ENCODE results near the gene C19orf38. TPM values are rescaled to one million over a fixed set of nuclear protein-coding genes. Genes with fewer than 3 reads are reported as not detected.

Gene C19orf38
- total RNA-seq, 2 experiments from 2014 or later, result 1.4 to 1.7 TPM

DNA sequence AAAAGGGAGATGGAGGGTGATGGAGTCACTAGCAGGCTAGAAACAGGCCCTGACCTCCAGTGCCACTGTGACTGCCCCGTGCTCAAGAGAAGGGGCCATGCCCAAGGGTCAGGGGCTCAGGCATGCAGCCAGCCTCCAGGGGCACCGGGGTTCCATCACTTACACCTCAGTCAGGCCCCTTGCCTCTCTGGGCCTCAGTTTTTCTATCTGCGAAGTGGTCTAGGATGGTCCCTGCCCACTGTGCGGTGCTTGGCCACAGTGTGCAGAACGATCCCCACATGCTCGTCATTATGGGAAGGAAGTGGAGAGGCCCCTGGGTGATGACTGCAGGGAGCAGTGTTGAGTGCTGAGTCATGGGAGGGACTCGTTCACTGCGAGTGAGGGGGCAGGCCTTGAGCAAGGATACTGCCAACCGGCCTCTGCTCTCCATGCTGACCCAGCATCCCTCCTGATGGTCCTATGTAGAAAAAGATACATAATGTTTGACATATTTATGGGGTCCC is 35.3 kb upstream of the C19orf38 start:
- Mint-ChIP-seq H3K4me3 (no peak overlapping the region), H3K27me3 (no peaks in the 10 kb centered on the region), H3K36me3 (peaks cover 26% of the 10 kb centered on the region), H3K27ac (peak overlapping the region; percentile 90), H3K4me1 (ENCODE audit: low read depth) (peaks cover 30% of the 10 kb centered on the region), H3K9me3 (no peaks in the 10 kb centered on the region)
- intact Hi-C loops (cut with micrococcal nuclease), result loop anchor here (1.0 kb wide), 1 partner anchor 16 kb away; no protein-coding TSS in a partner anchor
- peak; percentile 76 for DNase-seq
- ChIA-PET CTCF (no interaction called here), POLR2A (no interaction called here)

DNA sequence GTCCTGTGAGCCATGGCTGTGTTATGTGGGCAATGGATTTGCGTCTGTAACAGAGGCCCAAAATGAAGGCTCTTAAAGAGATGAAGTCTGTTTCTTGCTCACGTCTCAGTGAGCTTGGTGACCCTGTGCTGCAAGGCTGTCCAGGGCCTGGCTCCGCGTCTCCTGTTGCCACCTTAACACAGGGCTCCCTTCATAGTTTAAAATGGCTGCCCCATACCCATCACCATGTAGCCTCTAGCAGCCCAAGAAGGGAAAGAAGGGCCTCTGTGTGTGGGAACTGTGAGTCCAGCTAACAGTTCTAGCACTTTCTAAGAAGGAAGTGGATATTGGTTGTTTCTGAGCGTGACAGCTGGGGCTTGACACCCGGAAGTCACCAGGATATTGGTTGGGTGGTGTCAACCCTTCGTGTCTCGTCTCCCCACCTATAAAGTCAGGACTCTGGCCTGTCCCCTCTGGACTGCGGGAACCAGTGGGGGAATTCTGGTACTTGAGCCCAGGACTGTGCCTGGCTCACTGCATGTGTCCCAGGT is 33.1 kb upstream of the C19orf38 start:
- intact Hi-C loops (cut with micrococcal nuclease), result no loop called here
- Mint-ChIP-seq H3K27me3 (no peaks in the 10 kb centered on the region), H3K4me1 (ENCODE audit: low read depth) (peaks cover 15% of the 10 kb centered on the region), H3K9me3 (no peaks in the 10 kb centered on the region), H3K27ac (peak overlapping the region; percentile 43), H3K36me3 (peaks cover 20% of the 10 kb centered on the region), H3K4me3 (no peak overlapping the region)
- no peak for DNase-seq
- ChIA-PET POLR2A (interaction anchor here (0.9 kb wide), 1 partner anchor 19 kb away, joined by 4 read pairs; no protein-coding TSS in a partner anchor), CTCF (interaction anchor here (0.7 kb wide), 1 partner anchor 47 kb away, joined by 3 read pairs; no protein-coding TSS in a partner anchor)

DNA sequence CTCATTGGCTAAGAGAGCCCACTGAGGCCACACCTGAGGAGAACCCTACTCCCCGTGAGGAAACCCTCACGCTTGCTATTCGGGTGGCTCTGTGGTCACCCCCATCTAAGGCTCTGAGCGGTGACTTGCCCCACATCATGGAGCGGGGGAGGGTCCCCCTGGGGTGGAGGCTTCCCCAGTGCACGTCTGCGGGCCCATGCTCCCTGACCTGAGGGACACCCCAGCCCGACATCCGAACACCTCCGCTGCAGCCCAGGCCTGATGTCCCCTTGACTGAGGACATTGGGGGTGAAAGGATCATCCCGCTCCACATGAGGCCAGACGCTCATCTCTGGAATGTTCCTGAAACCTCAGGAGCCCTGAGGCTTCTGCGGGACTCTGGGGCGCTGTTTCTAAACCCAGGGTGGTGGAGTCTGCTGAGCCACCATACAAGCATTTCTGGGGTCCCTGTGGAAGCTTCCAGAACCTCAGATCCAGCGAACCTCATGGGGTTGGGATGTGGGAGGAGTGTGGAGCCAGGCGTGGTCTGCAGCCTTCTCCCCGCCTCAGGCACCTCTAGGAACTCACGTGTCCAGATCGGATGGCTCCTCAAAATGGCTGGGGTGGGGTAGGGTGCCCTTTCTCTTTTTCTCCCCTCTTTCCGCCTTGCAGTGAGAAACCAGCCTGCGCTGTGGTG is 32.1 kb upstream of the C19orf38 start:
- intact Hi-C loops (cut with micrococcal nuclease), result no loop called here
- no peak overlapping the region for H3K4me3 Mint-ChIP-seq
- H3K27ac Mint-ChIP-seq, result peak overlapping the region; percentile 49
- peaks cover 25% of the 10 kb centered on the region for H3K36me3 Mint-ChIP-seq
- no peaks in the 10 kb centered on the region for H3K27me3 Mint-ChIP-seq
- peaks cover 15% of the 10 kb centered on the region for H3K4me1 Mint-ChIP-seq (ENCODE audit: low read depth)
- DNase-seq, result no peak
- no peaks in the 10 kb centered on the region for H3K9me3 Mint-ChIP-seq
- CTCF ChIA-PET, result no interaction called here
- POLR2A ChIA-PET, result no interaction called here

DNA sequence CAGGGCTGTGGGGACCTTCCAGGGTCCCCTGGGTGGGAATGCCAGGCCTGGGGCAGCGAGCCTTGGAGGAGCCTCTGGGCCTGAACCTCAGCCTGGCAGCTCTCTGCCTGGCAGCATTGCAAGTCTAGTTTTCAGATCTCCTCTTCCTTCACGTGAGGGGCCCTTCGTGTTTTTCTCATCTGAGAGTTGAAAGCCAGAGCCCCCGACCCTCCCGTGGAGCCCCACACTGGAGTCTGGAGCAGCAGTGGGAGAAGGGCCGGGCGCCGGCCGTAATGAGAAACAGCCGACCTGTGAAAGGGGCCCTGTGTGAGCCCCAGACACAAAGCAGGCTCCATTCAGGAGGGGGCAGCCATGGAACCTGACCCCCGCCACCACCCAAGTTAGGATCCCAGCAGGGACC is 31.5 kb upstream of the C19orf38 start:
- POLR2A ChIA-PET, result no interaction called here
- Mint-ChIP-seq H3K27ac (no peak overlapping the region), H3K36me3 (peaks cover 27% of the 10 kb centered on the region)

DNA sequence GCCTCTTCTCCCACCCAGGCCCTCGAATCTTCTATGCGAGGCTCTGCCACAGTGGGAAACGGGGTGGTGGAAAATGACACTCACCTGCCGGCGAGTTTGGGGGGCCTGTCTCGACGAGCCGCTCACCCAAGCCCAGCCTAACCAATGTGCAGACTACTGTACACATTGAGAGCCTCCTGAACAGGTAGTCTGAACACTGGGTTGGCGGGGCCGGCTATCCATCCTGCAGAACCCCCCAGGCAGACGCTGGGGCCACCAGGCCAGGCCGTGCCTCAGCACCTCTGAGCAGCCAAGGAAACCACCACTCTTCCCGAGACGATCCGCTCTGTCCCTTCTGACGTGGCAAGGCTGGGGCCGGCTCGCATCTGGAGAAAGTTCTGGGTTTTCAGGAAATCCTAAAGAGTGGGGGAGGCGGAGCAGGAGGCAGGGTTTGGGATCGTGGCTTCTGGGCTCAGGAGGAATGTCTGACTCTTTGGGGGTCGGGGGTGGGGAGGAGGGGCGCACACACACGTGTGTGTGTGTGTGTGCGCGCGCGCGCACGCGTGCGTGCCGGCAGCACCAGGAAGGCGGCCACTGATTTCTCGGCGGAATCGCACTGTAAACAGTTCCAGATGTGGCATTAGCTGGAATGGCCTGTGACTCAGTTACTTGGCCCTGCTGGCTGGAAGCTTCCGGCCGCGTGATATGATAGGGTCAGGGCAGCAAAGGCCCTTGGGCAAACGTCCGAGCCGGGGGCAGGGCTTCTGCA is 30.8 kb upstream of the C19orf38 start:
- peaks cover 27% of the 10 kb centered on the region for H3K36me3 Mint-ChIP-seq
- intact Hi-C loops (cut with micrococcal nuclease), result no loop called here
- no peaks in the 10 kb centered on the region for H3K27me3 Mint-ChIP-seq
- H3K4me1 Mint-ChIP-seq (ENCODE audit: low read depth), result peaks cover 10% of the 10 kb centered on the region
- ChIA-PET CTCF (interaction anchor here (1.1 kb wide), 1 partner anchor 47 kb away, joined by 4 read pairs; no protein-coding TSS in a partner anchor), POLR2A (no interaction called here)
- DNase-seq, result no peak
- no peak overlapping the region for H3K27ac Mint-ChIP-seq
- H3K9me3 Mint-ChIP-seq, result no peaks in the 10 kb centered on the region
- H3K4me3 Mint-ChIP-seq, result no peak overlapping the region

More for the DNA sequence above, 31.5 kb upstream of the C19orf38 start:
- intact Hi-C loops (cut with micrococcal nuclease), result no loop called here
- CTCF ChIA-PET, result no interaction called here
- H3K9me3 Mint-ChIP-seq, result no peaks in the 10 kb centered on the region
- peaks cover 15% of the 10 kb centered on the region for H3K4me1 Mint-ChIP-seq (ENCODE audit: low read depth)
- H3K27me3 Mint-ChIP-seq, result no peaks in the 10 kb centered on the region
- no peak for DNase-seq
- no peak overlapping the region for H3K4me3 Mint-ChIP-seq

DNA sequence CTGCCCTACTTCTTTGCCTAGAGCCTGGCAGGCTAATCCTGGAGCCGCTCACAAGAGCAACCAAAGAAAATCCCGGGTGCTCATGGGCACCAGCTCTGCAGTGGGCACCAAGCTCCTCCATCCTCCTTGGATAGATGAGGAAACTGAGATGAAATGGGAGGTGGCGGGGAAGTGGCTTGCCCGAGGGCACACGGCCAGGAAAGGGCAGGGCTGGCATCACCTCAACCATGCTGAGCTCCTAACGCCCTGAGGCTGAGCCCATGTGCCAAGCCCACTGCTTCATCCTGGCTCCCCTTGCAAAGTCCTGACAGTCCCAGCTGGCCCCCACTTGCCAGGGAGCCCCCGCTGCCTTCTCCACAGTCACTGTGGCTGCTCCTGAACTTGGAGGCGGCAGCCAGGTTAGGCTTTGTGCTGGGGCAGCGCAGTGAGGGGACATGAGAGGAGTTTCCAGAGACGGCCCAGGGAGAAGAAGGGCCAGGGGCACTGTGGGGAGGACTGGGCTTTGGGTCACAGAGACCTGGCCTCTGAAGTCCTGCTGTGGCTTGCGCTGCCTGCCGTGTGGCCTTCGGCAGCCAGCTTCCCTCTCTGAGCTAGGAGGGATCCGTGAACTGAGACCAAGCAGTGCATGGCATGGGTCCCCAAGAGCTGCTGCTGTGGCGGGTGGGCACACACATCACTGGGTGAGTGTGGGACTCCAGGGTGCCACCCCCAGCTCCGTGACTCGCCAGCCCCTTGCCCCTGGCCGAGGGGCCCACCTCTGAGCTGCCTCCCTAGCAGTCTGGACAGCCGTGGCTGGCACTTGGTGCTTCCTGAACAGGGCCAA is 29.7 kb upstream of the C19orf38 start:
- no peaks in the 10 kb centered on the region for H3K27me3 Mint-ChIP-seq
- no peak overlapping the region for H3K27ac Mint-ChIP-seq
- intact Hi-C loops (cut with micrococcal nuclease), result no loop called here
- CTCF ChIA-PET, result interaction anchor here (1.1 kb wide), 1 partner anchor 46 kb away, joined by 4 read pairs; no protein-coding TSS in a partner anchor
- no peak for DNase-seq
- peaks cover 24% of the 10 kb centered on the region for H3K36me3 Mint-ChIP-seq
- H3K4me3 Mint-ChIP-seq, result no peak overlapping the region
- POLR2A ChIA-PET, result no interaction called here
- no peaks in the 10 kb centered on the region for H3K4me1 Mint-ChIP-seq (ENCODE audit: low read depth)
- no peaks in the 10 kb centered on the region for H3K9me3 Mint-ChIP-seq

DNA sequence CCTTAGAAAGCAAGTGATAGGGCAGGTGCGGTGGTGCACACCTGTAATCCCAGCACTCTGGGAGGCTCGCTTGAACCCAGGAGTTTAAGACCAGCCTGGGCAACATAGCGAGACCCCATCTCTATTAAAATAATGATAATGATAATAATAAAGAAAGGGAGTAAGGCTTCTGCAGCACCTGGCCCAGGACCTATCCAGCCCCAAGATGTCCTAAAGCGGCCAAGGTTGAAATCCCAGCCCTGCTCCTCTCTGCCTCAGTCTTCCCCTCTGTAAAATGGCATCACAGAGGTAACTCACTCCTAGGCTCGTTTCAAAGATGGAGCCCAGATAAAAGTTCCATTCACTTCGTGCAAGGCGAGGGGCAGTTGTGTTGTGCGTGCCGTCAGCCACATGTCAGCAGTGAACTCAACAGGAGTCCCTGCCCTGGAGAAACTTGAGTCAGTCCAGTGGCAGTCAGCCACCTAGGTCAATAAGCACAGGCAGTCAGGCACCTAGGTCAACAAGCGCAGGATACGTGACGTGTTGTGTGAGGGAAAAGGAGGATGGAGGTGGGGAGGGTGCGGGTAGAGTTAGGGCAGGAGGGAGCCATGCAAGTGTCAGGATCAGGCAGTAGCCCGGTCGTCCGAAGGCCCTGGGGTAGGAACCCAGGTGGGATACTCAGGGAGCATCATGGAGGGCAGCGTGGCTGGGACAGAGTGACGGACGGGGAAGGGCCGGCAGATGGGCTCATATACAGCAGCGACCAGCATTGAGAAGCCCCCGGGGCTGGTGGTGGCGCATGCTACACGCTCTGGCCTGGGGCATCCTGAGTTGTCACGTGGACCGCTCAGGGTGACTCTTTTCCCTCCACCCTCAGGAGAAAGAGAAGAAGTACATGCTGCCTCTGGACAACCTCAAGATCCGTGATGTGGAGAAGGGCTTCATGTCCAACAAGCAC is 28.8 kb upstream of the C19orf38 start:
- ChIA-PET POLR2A (no interaction called here), CTCF (interaction anchor here (1.5 kb wide), 1 partner anchor 39 kb away, joined by 4 read pairs; no protein-coding TSS in a partner anchor)
- H3K4me3 Mint-ChIP-seq, result no peak overlapping the region
- no peaks in the 10 kb centered on the region for H3K27me3 Mint-ChIP-seq
- no peak overlapping the region for H3K27ac Mint-ChIP-seq
- DNase-seq, result no peak
- no peaks in the 10 kb centered on the region for H3K9me3 Mint-ChIP-seq
- intact Hi-C loops (cut with micrococcal nuclease), result no loop called here
- H3K36me3 Mint-ChIP-seq, result peaks cover 32% of the 10 kb centered on the region
- H3K4me1 Mint-ChIP-seq (ENCODE audit: low read depth), result no peaks in the 10 kb centered on the region

DNA sequence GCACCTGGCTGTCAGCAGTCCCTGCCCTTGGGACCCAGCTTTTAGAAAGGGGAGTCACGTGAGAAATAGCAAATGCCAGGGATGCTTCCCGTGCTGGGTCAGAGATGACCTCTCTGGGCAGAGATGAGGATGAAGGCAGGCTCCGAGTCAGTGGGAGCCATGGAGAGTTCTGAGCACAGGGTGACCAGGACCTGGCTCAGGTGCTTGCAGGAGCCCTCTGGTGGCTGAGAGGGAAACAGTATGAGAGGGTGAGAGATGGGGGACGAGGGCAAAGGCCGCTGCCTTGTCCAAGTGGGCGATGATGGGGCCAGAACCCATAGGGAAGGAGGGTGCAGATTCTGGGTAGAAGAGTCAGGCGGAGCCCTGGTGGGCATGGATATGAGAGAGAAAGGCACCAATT is 28.0 kb upstream of the C19orf38 start:
- Mint-ChIP-seq H3K36me3 (peaks cover 29% of the 10 kb centered on the region), H3K4me3 (no peak overlapping the region)

DNA sequence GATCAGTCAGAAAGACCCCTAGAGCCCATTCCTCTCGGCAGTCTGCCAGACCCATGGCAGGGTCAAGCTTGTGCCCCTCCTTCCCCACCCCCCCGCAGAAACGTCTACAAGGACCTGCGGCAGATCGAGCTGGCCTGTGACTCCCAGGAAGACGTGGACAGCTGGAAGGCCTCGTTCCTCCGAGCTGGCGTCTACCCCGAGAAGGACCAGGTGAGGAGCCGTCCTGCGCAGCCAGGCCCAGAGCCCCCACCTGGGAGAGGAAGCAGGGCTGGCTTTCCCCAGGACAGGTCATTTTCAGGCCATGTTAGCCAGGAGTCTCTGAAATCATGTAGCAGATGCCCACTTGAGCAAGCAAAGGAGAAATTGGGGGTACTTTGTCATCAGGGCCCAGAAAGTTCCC is 24.5 kb upstream of the C19orf38 start:
- no peak overlapping the region for H3K27ac Mint-ChIP-seq
- no peaks in the 10 kb centered on the region for H3K9me3 Mint-ChIP-seq
- CTCF ChIA-PET, result interaction anchor here (2.3 kb wide), 1 partner anchor 41 kb away, joined by 8 read pairs; no protein-coding TSS in a partner anchor
- H3K36me3 Mint-ChIP-seq, result peaks cover 32% of the 10 kb centered on the region
- H3K4me3 Mint-ChIP-seq, result no peak overlapping the region
- POLR2A ChIA-PET, result interaction anchor here (0.6 to 1.9 kb wide), 3 partner anchors 12 to 559 kb away, joined by 3 to 4 read pairs (median 3); partner anchors contain the start of gene TMED1
- no peaks in the 10 kb centered on the region for H3K4me1 Mint-ChIP-seq (ENCODE audit: low read depth)
- H3K27me3 Mint-ChIP-seq, result no peaks in the 10 kb centered on the region
- no peak for DNase-seq
- intact Hi-C loops (cut with micrococcal nuclease), result no loop called here

More for the DNA sequence above, 28.0 kb upstream of the C19orf38 start:
- H3K4me1 Mint-ChIP-seq (ENCODE audit: low read depth), result no peaks in the 10 kb centered on the region
- H3K27me3 Mint-ChIP-seq, result no peaks in the 10 kb centered on the region
- H3K27ac Mint-ChIP-seq, result peak overlapping the region; percentile 78
- ChIA-PET POLR2A (interaction anchor here (1.0 kb wide), 1 partner anchor 15 kb away, joined by 3 read pairs; no protein-coding TSS in a partner anchor), CTCF (interaction anchor here (0.9 to 1.8 kb wide), 7 partner anchors 38 to 119 kb away, joined by 3 to 21 read pairs (median 4); partner anchors contain the start of genes DNM2 and QTRT1)
- DNase-seq, result no peak
- no peaks in the 10 kb centered on the region for H3K9me3 Mint-ChIP-seq
- intact Hi-C loops (cut with micrococcal nuclease), result no loop called here

DNA sequence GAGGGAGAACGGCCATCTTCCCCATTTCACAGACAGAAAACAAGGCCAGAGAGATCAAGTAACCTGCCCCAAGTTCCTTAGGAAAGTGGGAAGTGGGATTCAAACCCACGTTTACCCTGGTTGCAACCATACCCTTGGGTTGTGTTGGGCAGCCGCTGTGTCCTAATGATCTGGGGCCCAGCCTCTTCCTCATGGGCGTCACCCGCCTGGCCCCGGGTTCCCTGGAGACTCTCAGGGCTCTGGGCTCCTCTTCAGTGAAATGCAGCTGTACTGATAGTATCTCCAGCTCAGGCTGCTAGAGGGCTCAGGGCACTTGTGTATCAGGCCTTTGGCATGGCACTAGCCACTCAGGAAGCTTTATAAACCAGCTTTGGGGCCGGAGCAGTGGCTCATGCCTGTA is 22.0 kb upstream of the C19orf38 start:
- ChIA-PET POLR2A (no interaction called here), CTCF (interaction anchor here (0.6 to 1.8 kb wide), 3 partner anchors 38 to 633 kb away, joined by 4 to 7 read pairs (median 4); no protein-coding TSS in a partner anchor)
- H3K27ac Mint-ChIP-seq, result no peak overlapping the region
- peaks cover 15% of the 10 kb centered on the region for H3K36me3 Mint-ChIP-seq
- no peaks in the 10 kb centered on the region for H3K27me3 Mint-ChIP-seq
- H3K4me1 Mint-ChIP-seq (ENCODE audit: low read depth), result no peaks in the 10 kb centered on the region
- DNase-seq, result no peak
- intact Hi-C loops (cut with micrococcal nuclease), result no loop called here
- no peak overlapping the region for H3K4me3 Mint-ChIP-seq
- no peaks in the 10 kb centered on the region for H3K9me3 Mint-ChIP-seq

DNA sequence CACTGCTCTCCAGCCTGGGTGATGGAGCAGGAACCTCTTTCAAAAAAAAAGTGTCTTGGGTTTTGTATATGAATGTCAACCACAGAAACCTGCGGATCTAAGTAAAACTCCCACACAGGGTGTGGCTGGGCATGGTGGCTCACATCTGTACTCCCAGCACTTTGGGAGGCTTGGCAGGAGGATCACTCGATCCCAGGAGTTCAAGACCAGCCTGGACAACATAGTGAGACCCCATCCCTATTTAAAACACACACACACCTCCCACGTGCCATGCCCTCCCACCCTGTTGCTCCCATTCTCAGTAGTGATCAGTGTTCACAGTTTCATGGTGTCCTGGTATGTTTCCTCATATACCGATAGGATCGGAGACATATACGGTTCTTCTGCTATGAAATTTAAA is 21.4 kb upstream of the C19orf38 start:
- Mint-ChIP-seq H3K36me3 (peaks cover 15% of the 10 kb centered on the region), H3K27ac (no peak overlapping the region), H3K4me3 (no peak overlapping the region), H3K9me3 (no peaks in the 10 kb centered on the region), H3K27me3 (no peaks in the 10 kb centered on the region), H3K4me1 (ENCODE audit: low read depth) (no peaks in the 10 kb centered on the region)
- ChIA-PET CTCF (interaction anchor here (1.0 to 1.8 kb wide), 2 partner anchors 32 to 37 kb away, joined by 3 to 7 read pairs; no protein-coding TSS in a partner anchor), POLR2A (no interaction called here)
- intact Hi-C loops (cut with micrococcal nuclease), result no loop called here
- no peak for DNase-seq
